Fibroblast of lung (primary cell): ENCODE measurements around the gene P4HA1. TPM values are rescaled to one million over a fixed set of nuclear protein-coding genes. Genes with fewer than 3 reads are reported as not detected.
A peak's percentile ranks its signal among the peaks of the same experiment; 100 is the strongest.
"Not testable (repeated sequence)": the region's sequence is repeated elsewhere in the genome, so short reads cannot be mapped to it uniquely, and the experiment has no call there.

ENCODE experiments used
- DNase-seq, 2 donors: peaks; one replicate each; pipeline versions ENCODE4 v3.0.0 to v3.0.0-alpha.2; 2010; ENCODE audit warnings: low read depth in 2 of 2
- H2AFZ ChIP-seq: 2 replicates; pipeline ENCODE4 v1.5.1; 2012; ENCODE audit warnings: low read length, control low read depth, inconsistent platforms
- H3K27ac ChIP-seq: 2 replicates; pipeline ENCODE4 v1.5.1; 2011; ENCODE audit warnings: low read length, control low read depth; ENCODE audit not compliant: insufficient read depth
- H3K27me3 ChIP-seq: 2 replicates; pipeline ENCODE4 v1.5.1; 2011; ENCODE audit warnings: mild to moderate bottlenecking, low read length; ENCODE audit not compliant: control insufficient read depth, insufficient read depth
- H3K36me3 ChIP-seq: 2 replicates; pipeline ENCODE4 v1.5.1; 2011; ENCODE audit warnings: low read length; ENCODE audit not compliant: control insufficient read depth, insufficient read depth
- H3K4me1 ChIP-seq: 2 replicates; pipeline ENCODE4 v1.5.1; 2011; ENCODE audit warnings: low read length; ENCODE audit not compliant: control insufficient read depth, insufficient read depth; ENCODE audit errors: extremely low read depth
- H3K4me2 ChIP-seq: 2 replicates; pipeline ENCODE4 v1.5.1; 2011; ENCODE audit warnings: low read length, control low read depth; ENCODE audit not compliant: insufficient read depth; ENCODE audit errors: extremely low read depth
- H3K4me3 ChIP-seq, 4 experiments: fragments of 200-600 bp in 1 of 4; sonication (generic) in 1 of 4; replicated peaks in 1 of 4; 2 replicates each; pipeline ENCODE4 v1.5.1; 2011 to 2016; ENCODE audit warnings: low read length in 4 of 4, low read depth in 3 of 4, mild to moderate bottlenecking in 3 of 4, control low read depth in 2 of 4, inconsistent platforms in 1 of 4, mixed read lengths in 1 of 4; ENCODE audit not compliant: insufficient read depth in 1 of 4; ENCODE audit errors: control extremely low read depth in 1 of 4
- H3K79me2 ChIP-seq: 2 replicates; pipeline ENCODE4 v1.5.1; 2012; ENCODE audit warnings: mild to moderate bottlenecking, low read length, inconsistent platforms; ENCODE audit not compliant: control insufficient read depth, insufficient read depth
- H3K9ac ChIP-seq: 2 replicates; pipeline ENCODE4 v1.5.1; 2011; ENCODE audit warnings: mild to moderate bottlenecking, low read length, control low read depth; ENCODE audit not compliant: insufficient read depth
- H3K9me3 ChIP-seq: 2 replicates; pipeline ENCODE4 v1.5.1; 2012; ENCODE audit warnings: low read depth, low read length; ENCODE audit not compliant: control insufficient read depth, insufficient read depth
- H4K20me1 ChIP-seq: 2 replicates; pipeline ENCODE4 v1.5.1; 2011; ENCODE audit warnings: low read length; ENCODE audit not compliant: control insufficient read depth, insufficient read depth; ENCODE audit errors: extremely low read depth
- EZH2 ChIP-seq: IDR thresholded peaks from 2 replicates; pipeline ENCODE4 v1.5.1; 2012; ENCODE audit warnings: low read length, control low read depth, mild to moderate bottlenecking; ENCODE audit errors: missing control alignments
- polyA plus RNA-seq, 2 donors: library from polyadenylated mRNA; depleted of rRNA in 1 of 2; stranded (reverse) in 1 of 2; unstranded in 1 of 2; fragments of >200 nt; gene quantifications; 2 replicates each; pipeline ENCODE4 v1.2.1, GENCODE V29; 2011 to 2012; ENCODE audit warnings: missing spikeins in 1 of 2
- total RNA-seq: library from RNA; depleted of rRNA; stranded (reverse); fragments of >200 nt; gene quantifications from 2 replicates; pipeline ENCODE4 v1.2.1, GENCODE V29; 2014
- TF ChIP-seq, protein P1 (sequence below), 2 donors: IDR thresholded peaks in 1 of 2; conservative IDR thresholded peaks in 1 of 2; 1 replicate in 1 of 2; 2 replicates in 1 of 2; pipeline ENCODE4 v1.5.1; 2011 to 2012; ENCODE audit warnings: low read length in 2 of 2, control low read depth in 1 of 2, inconsistent platforms in 1 of 2, low read depth in 1 of 2, mild to moderate bottlenecking in 1 of 2

The P4HA1 gene
- total and polyA plus RNA-seq, 2 donors (not counting 1 experiment from before 2014, with no cell fraction given) = 147 to 226 TPM

DNA sequence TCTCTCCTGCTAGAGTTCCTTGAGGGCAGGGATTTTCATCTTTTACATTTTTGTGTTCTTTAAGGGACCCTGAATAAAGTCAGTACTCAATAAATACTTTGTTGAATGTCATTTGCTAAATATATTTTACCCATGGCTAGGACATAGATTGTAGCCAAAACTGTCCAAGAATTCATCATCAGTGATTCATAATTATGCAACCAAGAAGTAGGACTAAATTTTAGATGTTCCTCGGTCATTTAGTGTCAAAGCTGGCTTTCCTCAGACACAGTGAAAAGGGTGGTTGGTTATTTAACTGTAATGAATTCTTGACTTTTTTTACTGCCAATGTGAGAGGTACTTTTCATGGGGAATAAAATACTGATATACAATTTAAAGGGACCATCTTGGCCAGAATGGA, 16.9 kb upstream of the P4HA1 start:
- Histone ChIP-seq H3K4me3 (no peak overlapping the region), H3K79me2 (no peaks in the 10 kb centered on the region), H3K36me3 (no peaks in the 10 kb centered on the region), H3K27ac (no peak overlapping the region), H2AFZ (no peak overlapping the region), H4K20me1 (no peaks in the 10 kb centered on the region), H3K9ac (no peak overlapping the region), H3K4me2 (peak overlapping the region; percentile 32), H3K9me3 (no peaks in the 10 kb centered on the region), H3K27me3 (no peaks in the 10 kb centered on the region), H3K4me1 (peaks cover 6% of the 10 kb centered on the region)
- peak in 1 of 2 donors; percentile 44 for DNase-seq
- TF ChIP-seq, protein P1, sequence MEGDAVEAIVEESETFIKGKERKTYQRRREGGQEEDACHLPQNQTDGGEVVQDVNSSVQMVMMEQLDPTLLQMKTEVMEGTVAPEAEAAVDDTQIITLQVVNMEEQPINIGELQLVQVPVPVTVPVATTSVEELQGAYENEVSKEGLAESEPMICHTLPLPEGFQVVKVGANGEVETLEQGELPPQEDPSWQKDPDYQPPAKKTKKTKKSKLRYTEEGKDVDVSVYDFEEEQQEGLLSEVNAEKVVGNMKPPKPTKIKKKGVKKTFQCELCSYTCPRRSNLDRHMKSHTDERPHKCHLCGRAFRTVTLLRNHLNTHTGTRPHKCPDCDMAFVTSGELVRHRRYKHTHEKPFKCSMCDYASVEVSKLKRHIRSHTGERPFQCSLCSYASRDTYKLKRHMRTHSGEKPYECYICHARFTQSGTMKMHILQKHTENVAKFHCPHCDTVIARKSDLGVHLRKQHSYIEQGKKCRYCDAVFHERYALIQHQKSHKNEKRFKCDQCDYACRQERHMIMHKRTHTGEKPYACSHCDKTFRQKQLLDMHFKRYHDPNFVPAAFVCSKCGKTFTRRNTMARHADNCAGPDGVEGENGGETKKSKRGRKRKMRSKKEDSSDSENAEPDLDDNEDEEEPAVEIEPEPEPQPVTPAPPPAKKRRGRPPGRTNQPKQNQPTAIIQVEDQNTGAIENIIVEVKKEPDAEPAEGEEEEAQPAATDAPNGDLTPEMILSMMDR (conservative IDR thresholded peaks at IDR 0.05 in 1 of 2, IDR thresholded peaks at IDR 0.05 in 1 of 2; ENCODE audit: low read depth in 1 of 2, low read length in 2 of 2) = no peak
- no peak for TF ChIP-seq EZH2

- H3K4me3 ChIP-seq, H3K27ac ChIP-seq, H3K4me1 ChIP-seq, H3K9me3 ChIP-seq, H3K27me3 ChIP-seq, H3K9ac ChIP-seq, H3K79me2 ChIP-seq, H2AFZ ChIP-seq, H3K36me3 ChIP-seq, DNase-seq, H3K4me2 ChIP-seq, H4K20me1 ChIP-seq: not testable (repeated sequence)
These were observed 15.4 kb upstream of the P4HA1 start for GRCh38 chr10:73112032-73112431.

- peak within 1 kb of the TSS; percentile 57 for H3K9ac ChIP-seq
- peak; percentile 73 to 81 for DNase-seq
- H3K4me3 ChIP-seq = peak within 1 kb of the TSS; percentile 48 to 92 (median 60)
- H3K36me3 ChIP-seq = no peaks in the 10 kb centered on the region
- H3K27me3 ChIP-seq = no peaks in the 10 kb centered on the region
- peak within 1 kb of the TSS; percentile 83 for H3K27ac ChIP-seq
- H3K4me2 ChIP-seq = peak within 1 kb of the TSS; percentile 79
- no peaks in the 10 kb centered on the region for H4K20me1 ChIP-seq
- peaks cover 2% of the 10 kb centered on the region for H3K4me1 ChIP-seq
- H3K79me2 ChIP-seq = no peaks in the 10 kb centered on the region
- peak within 1 kb of the TSS; percentile 73 for H2AFZ ChIP-seq
- TF ChIP-seq, protein P1 (conservative IDR thresholded peaks at IDR 0.05 in 1 of 2, IDR thresholded peaks at IDR 0.05 in 1 of 2; ENCODE audit: low read depth in 1 of 2, low read length in 2 of 2) = no peak
- TF ChIP-seq EZH2 = no peak
- H3K9me3 ChIP-seq = no peaks in the 10 kb centered on the region
These were observed 13.7 kb upstream of the P4HA1 start, which contains the start of gene NUDT13 for GRCh38 chr10:73110345-73110849. Gene NUDT13, plus strand, starts transcription at chr10:73110455. Its CDS starts 3,911 bp downstream, at chr10:73114366.

DNA sequence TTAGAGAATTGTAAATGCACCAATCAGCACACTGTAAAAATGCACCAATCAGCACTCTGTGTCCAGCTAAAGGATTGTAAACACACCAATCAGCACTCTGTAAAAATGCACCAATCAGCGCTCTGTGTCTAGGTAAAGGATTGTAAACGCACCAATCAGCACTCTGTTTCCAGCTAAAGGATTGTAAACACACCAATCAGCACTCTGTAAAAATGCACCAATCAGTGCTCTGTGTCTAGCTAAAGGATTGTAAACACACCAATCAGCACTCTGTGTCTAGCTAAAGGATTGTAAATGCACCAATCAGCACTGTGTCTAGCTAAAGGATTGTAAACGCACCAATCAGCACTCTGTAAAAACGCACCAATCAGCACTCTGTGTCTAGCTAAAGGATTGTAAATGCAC, 12.6 kb upstream of the P4HA1 start:
- H3K27ac ChIP-seq, H3K9ac ChIP-seq, H3K79me2 ChIP-seq, H3K36me3 ChIP-seq, H3K27me3 ChIP-seq, H3K4me3 ChIP-seq, H3K4me1 ChIP-seq, H2AFZ ChIP-seq, H3K9me3 ChIP-seq, DNase-seq, H3K4me2 ChIP-seq, H4K20me1 ChIP-seq: not testable (repeated sequence)
